NT2/D1 (cell line): Measurements from ENCODE around the gene MPL.

ENCODE experiments used
- YY1 ChIP-seq: IDR thresholded peaks from 2 replicates; pipeline ENCODE4 v1.6.1; 2011; ENCODE audit not compliant: insufficient read length, insufficient read depth
- ZNF274 ChIP-seq: IDR thresholded peaks from 2 replicates; pipeline ENCODE4 v1.6.1; 2011; ENCODE audit warnings: mild to moderate bottlenecking, low read depth, low read length

GRCh38 chr1:43387976-43388599, 50.5 kb downstream of the MPL start:
- TF ChIP-seq ZNF274, result no peak
- no peak for TF ChIP-seq YY1
